ENCODE results near the gene UBE2F.
"Not testable (repeated sequence)": the region's sequence is repeated elsewhere in the genome, so short reads cannot be mapped to it uniquely, and the experiment has no call there.

The UBE2F gene

DNA sequence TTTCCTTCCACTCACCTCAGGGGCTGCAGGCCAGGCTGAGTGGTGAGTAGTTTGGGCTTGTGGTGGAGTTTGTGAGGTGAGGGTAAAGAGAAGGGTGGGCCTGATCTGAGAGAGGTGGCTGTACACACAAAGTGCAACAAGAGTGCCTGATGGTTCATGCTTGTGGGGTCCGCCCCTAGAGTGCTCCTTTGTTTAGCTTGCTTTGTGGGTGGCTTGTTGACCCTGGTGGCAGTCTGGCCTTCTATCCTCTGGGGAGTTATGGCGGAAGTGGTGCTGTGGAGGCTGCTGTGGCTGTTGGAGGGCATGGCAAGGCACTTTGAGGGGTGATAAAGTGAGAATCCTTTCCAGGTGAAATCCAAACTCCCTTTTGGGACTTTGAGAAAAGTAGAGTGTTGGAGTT, 10.6 kb downstream of the UBE2F start:
- H3K9me3 Mint-ChIP-seq = no peaks in the 10 kb centered on the region
- H3K36me3 Mint-ChIP-seq (ENCODE audit: low read depth) = peaks cover 92% of the 10 kb centered on the region
- no peaks in the 10 kb centered on the region for H3K27me3 Mint-ChIP-seq
- peak overlapping the region; percentile 2 for H3K27ac Mint-ChIP-seq
- peaks cover 69% of the 10 kb centered on the region for H3K4me1 Mint-ChIP-seq (ENCODE audit: low read depth)
- intact Hi-C loops (cut with micrococcal nuclease) = no loop called here
- no peak overlapping the region for H3K4me3 Mint-ChIP-seq

DNA sequence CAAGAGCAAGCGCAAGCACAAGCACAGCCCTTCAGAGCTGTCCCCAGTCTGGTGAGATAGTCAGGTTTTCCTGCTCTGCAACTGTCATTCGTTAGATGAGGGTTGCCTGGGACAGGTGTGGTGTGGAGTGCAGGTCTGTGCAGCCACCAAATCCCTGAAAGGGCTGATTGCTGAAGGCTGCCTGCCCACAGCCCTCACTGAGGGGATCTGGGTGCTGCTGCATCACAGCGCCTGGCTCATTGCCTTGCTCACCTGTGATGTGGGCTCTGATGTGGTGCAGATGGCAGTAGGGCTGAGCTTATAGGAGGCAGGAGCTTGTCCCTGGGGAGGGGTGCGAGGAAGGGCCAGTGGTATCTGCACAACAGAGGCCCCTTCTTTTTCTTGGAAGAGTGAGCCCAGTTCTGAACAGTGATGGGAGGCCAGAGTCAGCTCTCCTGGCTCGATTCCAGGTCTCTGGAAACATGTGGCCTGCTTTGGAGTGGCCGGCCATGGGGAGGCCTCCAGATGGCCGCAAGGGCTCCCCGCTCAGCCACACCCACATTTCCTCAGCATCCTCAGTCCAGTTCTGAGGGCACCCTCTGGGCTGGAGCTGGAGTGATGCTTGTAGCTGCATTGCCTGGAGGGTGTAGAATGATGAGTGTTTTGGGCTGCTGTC, 11.4 kb downstream of the UBE2F start:
- intact Hi-C loops (cut with micrococcal nuclease) = no loop called here
- Mint-ChIP-seq H3K36me3 (ENCODE audit: low read depth) (peaks cover 93% of the 10 kb centered on the region), H3K4me1 (ENCODE audit: low read depth) (peaks cover 71% of the 10 kb centered on the region), H3K27me3 (no peaks in the 10 kb centered on the region), H3K4me3 (no peak overlapping the region), H3K27ac (peak overlapping the region; percentile 2), H3K9me3 (no peaks in the 10 kb centered on the region)

DNA sequence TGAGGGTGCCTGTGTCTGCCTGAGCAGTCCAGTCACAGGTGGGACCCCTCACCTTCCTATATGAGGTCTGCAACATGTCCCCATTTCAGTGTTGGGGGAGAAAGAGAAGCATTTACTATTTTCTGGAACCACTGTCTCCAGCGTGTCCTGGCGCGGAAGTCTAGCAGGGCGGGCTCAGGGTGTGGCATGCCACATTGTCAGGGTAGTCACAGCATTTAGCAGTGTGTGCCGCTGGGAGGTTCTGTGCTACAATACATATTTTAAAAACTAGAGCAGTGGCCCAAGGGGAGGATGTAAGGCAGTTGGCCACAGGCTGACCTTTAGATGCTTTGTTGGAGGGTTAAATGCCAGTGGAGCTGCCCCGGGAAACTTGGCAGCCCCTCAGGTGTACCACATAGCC, 12.5 kb downstream of the UBE2F start:
- H3K36me3 Mint-ChIP-seq (ENCODE audit: low read depth) = peaks cover 93% of the 10 kb centered on the region
- H3K27ac Mint-ChIP-seq = no peak overlapping the region
- H3K4me1 Mint-ChIP-seq (ENCODE audit: low read depth) = peaks cover 77% of the 10 kb centered on the region
- H3K27me3 Mint-ChIP-seq = no peaks in the 10 kb centered on the region
- H3K4me3 Mint-ChIP-seq = no peak overlapping the region
- no peaks in the 10 kb centered on the region for H3K9me3 Mint-ChIP-seq
- intact Hi-C loops (cut with micrococcal nuclease) = no loop called here

DNA sequence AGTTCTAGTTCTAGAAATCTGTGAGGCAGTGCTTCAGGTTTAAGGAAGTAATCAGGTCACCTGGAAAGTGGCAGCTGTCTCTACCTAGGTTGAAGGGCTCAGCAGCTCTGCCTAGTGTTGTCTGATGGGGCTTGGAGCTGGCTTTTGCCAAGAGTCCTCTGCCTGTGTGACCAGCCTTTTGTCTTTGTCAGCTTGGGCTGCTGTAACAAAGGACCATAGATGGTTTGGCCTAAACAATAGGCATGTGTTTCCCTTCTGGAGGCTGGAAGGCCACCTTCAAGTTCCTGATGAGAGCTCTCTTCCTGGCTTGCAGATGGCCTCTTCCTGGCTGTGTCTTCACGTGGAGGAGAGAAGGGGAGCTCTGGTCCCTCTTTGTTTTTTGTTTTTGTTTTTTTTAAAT, 13.3 kb downstream of the UBE2F start:
- Mint-ChIP-seq H3K36me3 (ENCODE audit: low read depth) (peaks cover 91% of the 10 kb centered on the region), H3K4me1 (ENCODE audit: low read depth) (peaks cover 81% of the 10 kb centered on the region), H3K27me3 (no peaks in the 10 kb centered on the region), H3K27ac (no peak overlapping the region), H3K9me3 (no peaks in the 10 kb centered on the region), H3K4me3 (no peak overlapping the region)
- intact Hi-C loops (cut with micrococcal nuclease) = no loop called here

DNA sequence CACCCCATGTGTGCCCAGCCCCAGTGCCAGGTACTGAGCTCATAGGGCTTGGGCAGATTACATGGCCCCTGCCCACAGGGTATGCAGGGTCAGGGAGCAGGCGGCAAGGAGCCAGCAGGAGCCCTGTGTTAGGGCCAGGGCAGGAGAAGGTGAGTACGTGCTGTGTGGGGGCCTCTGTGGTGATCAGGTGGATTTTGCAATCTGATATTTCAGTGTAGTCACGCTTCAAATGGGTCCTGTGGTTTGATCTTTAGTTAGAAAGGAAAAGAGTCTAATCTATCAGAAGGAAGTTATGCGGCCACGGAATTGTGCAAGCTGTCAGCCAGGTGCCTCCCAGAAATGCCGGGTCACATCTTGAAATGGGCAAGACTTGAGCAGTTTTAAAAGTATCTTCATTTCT, 13.9 kb downstream of the UBE2F start:
- Mint-ChIP-seq H3K4me1 (ENCODE audit: low read depth) (peaks cover 76% of the 10 kb centered on the region), H3K4me3 (no peak overlapping the region), H3K9me3 (no peaks in the 10 kb centered on the region), H3K36me3 (ENCODE audit: low read depth) (peaks cover 87% of the 10 kb centered on the region), H3K27ac (peak overlapping the region; percentile 47), H3K27me3 (no peaks in the 10 kb centered on the region)
- intact Hi-C loops (cut with micrococcal nuclease) = no loop called here

DNA sequence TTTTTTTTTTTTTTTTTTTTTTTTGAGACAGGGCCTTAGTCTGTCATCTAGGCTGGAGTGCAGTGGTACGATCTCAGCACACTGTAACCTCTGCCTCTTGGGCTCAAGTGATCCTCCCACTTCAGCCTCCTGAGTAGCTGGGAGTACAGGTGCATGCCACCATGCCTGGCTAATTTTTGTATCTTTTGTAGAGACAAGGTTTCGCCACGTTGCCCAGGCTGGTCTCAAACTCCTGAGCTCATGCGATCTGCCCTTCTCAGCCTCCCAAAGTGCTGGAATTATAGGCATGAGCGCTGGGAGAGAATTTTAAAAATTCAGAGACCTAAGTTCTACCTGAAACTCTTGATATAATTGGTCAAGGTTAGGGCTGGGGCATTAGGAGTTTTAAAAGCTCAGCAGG, 14.8 kb downstream of the UBE2F start:
- H3K27me3 Mint-ChIP-seq; H3K4me3 Mint-ChIP-seq; intact Hi-C loops (cut with micrococcal nuclease); H3K27ac Mint-ChIP-seq; H3K9me3 Mint-ChIP-seq: not testable (repeated sequence)
- H3K4me1 Mint-ChIP-seq (ENCODE audit: low read depth) = peaks cover 70% of the 10 kb centered on the region
- H3K36me3 Mint-ChIP-seq (ENCODE audit: low read depth) = peaks cover 87% of the 10 kb centered on the region

DNA sequence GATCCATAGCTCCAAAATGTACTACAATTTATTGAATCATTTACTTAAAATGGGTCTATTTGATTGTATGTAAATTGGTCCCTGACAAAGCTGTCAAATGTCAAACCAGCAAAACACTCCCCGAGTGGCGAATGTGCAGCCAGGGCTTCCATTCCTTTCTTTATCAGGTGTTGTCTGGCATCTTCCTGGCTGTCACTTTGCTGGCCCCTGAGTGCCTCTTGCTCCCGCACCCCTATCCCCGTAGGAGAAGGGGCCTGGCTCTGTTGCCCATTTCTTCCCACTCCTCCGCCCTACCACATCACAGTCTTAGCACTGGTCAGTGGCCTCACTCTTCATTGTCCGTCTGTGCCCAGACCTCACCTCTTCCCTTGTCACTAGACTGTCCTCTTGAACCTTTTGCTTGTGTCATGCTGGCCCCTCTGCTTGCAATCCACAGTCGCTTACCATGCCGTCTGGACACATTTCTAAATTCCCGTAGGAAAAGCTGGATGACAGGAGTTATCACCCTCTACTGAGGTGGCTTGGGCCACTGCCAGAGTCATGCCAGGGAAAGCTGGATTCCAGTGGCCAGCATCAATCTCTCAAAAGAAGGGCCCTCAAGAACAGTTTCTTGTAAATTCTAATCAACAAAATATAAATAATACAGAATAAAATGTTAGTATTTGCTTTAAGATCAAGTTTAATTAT, 15.4 kb downstream of the UBE2F start:
- Mint-ChIP-seq H3K4me3 (no peak overlapping the region), H3K4me1 (ENCODE audit: low read depth) (peaks cover 69% of the 10 kb centered on the region)

DNA sequence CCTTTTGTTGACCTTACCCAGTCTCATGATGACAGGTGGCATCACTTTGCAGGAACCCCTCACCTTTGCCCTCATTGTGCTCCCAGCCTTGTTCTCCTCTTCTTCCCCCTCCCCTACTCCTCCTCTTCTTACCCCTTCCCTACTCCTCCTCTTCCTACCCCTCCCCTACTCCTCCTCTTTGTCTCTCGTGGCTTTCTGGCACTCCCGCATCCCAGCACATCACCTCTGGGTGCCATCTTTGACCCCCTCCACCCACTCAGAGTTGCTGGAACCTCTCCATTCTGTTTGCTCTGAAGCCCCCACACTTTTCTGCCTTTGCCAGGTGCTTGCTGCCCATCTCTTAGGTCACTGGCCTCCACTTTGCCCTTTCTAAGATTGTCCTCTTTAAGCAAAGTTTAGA, 17.1 kb downstream of the UBE2F start:
- Mint-ChIP-seq H3K9me3 (no peaks in the 10 kb centered on the region), H3K36me3 (ENCODE audit: low read depth) (peaks cover 83% of the 10 kb centered on the region), H3K4me3 (no peak overlapping the region), H3K27me3 (no peaks in the 10 kb centered on the region), H3K27ac (peak overlapping the region; percentile 54), H3K4me1 (ENCODE audit: low read depth) (peaks cover 57% of the 10 kb centered on the region)
- intact Hi-C loops (cut with micrococcal nuclease) = no loop called here

More for the DNA sequence above, 15.4 kb downstream of the UBE2F start:
- Mint-ChIP-seq H3K27ac (no peak overlapping the region), H3K9me3 (no peaks in the 10 kb centered on the region), H3K36me3 (ENCODE audit: low read depth) (peaks cover 87% of the 10 kb centered on the region), H3K27me3 (no peaks in the 10 kb centered on the region)
- intact Hi-C loops (cut with micrococcal nuclease) = no loop called here

DNA sequence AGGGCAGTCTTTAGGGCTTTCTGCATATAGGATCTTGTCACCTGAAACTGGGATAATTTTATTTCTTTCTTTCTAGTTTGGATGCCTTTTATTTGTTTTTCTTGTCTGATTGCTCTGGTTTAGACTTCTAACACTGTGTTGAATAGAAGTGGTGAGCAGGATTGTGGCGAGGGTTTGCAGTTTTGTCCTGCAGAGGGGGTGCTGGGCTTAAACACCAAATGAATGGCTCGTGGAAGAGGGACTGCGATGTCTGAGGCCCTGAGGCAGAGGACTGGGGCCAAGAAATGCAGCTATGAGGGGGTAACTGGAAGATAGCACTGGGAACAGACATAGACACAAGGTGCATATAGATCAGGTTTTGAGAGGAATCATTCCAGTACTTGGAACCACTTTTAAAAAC, 20.5 kb downstream of the UBE2F start:
- intact Hi-C loops (cut with micrococcal nuclease) = no loop called here
- Mint-ChIP-seq H3K36me3 (ENCODE audit: low read depth) (peaks cover 84% of the 10 kb centered on the region), H3K9me3 (no peaks in the 10 kb centered on the region), H3K27ac (no peak overlapping the region), H3K4me3 (no peak overlapping the region), H3K27me3 (no peaks in the 10 kb centered on the region), H3K4me1 (ENCODE audit: low read depth) (peaks cover 35% of the 10 kb centered on the region)

DNA sequence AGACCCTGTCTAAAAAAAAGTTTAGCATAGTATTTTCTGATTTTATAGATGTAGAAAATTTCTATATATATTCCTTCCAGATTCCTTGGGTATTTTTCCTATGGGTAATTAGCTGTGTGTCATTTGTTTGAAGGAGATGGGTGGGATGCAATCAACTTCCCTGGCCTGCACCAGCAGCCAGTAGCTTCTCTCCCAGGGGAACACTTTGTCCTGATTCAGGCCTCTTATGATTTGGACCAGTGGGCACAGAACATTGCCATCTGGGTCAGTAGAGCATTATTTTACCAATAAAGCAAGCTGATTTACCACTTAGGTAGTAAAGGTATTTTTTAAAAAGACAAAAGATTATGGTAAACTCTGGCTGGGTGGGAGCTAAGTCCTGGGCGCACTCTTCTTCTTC, 26.9 kb downstream of the UBE2F start:
- no peak overlapping the region for H3K4me3 Mint-ChIP-seq
- intact Hi-C loops (cut with micrococcal nuclease) = no loop called here
- H3K9me3 Mint-ChIP-seq = no peaks in the 10 kb centered on the region
- H3K4me1 Mint-ChIP-seq (ENCODE audit: low read depth) = peaks cover 5% of the 10 kb centered on the region
- peaks cover 91% of the 10 kb centered on the region for H3K36me3 Mint-ChIP-seq (ENCODE audit: low read depth)
- H3K27ac Mint-ChIP-seq = no peak overlapping the region
- H3K27me3 Mint-ChIP-seq = no peaks in the 10 kb centered on the region

DNA sequence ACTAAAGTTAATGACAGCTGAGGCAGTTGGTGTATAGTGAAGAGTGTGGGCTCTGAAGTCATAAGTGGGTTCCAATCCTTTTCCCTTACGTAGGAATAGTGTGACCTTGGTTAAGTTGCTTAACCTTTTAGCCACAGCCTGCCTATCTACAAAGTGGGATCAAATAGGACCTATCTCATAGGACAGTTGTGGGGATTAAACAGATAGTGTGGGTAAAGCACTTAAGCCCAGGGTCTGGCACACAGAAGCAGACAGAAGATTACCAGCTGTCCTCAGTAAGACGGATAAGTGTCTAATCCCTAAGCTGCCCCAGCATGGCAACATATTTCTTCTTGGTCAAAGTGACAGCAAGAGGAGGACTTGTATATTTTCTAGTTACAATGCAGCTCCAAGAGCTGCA, 28.2 kb downstream of the UBE2F start:
- Mint-ChIP-seq H3K27ac (no peak overlapping the region), H3K36me3 (ENCODE audit: low read depth) (peaks cover 88% of the 10 kb centered on the region), H3K27me3 (no peaks in the 10 kb centered on the region), H3K4me3 (no peak overlapping the region), H3K9me3 (no peaks in the 10 kb centered on the region), H3K4me1 (ENCODE audit: low read depth) (no peaks in the 10 kb centered on the region)
- intact Hi-C loops (cut with micrococcal nuclease) = loop anchor here (5.0 kb wide), 1 partner anchor 73 kb away; no protein-coding TSS in a partner anchor

DNA sequence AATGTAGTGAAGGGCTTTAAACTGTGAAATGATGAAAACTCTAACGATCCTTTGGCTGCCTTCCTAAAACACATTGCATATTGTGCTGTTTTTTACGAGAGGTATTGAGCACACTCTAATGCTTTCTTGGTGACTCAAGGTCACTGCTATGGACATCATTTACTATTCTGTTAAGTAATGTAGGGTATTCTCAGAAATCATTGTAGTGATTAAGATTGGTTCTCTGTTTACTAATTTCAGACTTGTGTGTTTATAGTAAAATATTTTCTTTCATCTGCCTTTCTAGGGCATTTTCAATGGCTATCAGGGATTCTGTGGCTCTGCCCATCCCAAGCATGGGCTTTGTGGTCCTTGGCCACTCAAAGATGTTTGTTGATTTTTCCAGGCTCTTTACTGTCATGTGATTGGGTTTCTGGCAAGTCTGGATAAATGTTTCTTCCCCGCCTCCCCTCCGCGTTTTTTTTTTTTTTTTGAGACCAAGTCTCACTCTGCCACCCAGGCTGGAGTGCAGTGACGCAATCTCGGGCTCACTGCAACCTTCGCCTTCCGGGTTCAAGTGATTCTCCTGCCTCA, 29.3 kb downstream of the UBE2F start:
- no peaks in the 10 kb centered on the region for H3K4me1 Mint-ChIP-seq (ENCODE audit: low read depth)
- intact Hi-C loops (cut with micrococcal nuclease) = loop anchor here (5.0 kb wide), 1 partner anchor 74 kb away; no protein-coding TSS in a partner anchor
- peaks cover 86% of the 10 kb centered on the region for H3K36me3 Mint-ChIP-seq (ENCODE audit: low read depth)
- H3K27ac Mint-ChIP-seq = no peak overlapping the region
- H3K27me3 Mint-ChIP-seq = no peaks in the 10 kb centered on the region
- H3K4me3 Mint-ChIP-seq = no peak overlapping the region
- no peaks in the 10 kb centered on the region for H3K9me3 Mint-ChIP-seq

DNA sequence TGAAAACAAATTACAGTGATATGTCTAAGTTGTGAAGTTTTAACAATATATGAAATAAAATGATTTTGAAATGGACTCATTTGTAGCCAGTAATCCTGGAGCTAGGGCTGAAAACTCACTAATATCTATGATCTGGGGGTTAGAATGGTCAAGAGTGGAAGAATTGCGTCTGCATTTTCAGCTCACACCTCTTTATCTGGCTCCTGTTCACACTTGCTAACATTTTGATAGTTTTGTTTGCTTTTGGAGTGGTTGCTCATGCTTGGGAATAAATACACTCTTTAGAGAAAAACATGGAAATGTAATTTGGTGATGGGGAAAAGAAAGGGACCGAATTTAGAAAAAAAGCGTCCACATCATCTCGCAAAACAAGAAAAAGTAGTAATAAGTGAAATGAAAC, 30.7 kb downstream of the UBE2F start:
- Mint-ChIP-seq H3K36me3 (ENCODE audit: low read depth) (peaks cover 86% of the 10 kb centered on the region), H3K27ac (no peak overlapping the region), H3K4me3 (no peak overlapping the region), H3K27me3 (no peaks in the 10 kb centered on the region), H3K9me3 (no peaks in the 10 kb centered on the region), H3K4me1 (ENCODE audit: low read depth) (no peaks in the 10 kb centered on the region)
- intact Hi-C loops (cut with micrococcal nuclease) = loop anchor here (5.0 kb wide), 1 partner anchor 75 kb away; no protein-coding TSS in a partner anchor

DNA sequence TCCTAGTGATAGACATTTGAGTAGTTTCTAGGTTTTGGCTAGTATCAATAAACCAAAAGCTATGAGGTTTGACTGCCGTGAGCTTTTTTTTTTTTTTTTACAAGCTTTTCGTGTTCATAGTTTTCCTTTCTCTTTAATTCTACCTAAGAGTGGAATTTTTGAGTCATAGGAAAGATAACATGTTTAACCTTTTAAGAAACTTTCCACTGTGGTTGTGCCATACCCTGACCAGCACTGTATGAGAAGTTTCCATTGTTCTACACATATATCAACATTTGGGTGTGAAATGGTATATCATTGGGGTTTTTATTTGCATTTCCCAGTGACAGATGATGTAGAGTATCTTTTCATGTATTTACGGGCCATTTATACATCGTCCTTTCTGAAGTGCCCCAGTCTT, 31.7 kb downstream of the UBE2F start:
- Mint-ChIP-seq H3K4me3 (no peak overlapping the region), H3K36me3 (ENCODE audit: low read depth) (peaks cover 86% of the 10 kb centered on the region), H3K27ac (no peak overlapping the region), H3K4me1 (ENCODE audit: low read depth) (no peaks in the 10 kb centered on the region), H3K27me3 (no peaks in the 10 kb centered on the region), H3K9me3 (no peaks in the 10 kb centered on the region)
- intact Hi-C loops (cut with micrococcal nuclease) = loop anchor here (5.0 kb wide), 1 partner anchor 76 kb away; no protein-coding TSS in a partner anchor
